IMR-90 (cell line): Measurements from ENCODE around the gene LONP1.

Source experiments
- BHLHE40 ChIP-seq: fragments of 150-350 bp; IDR thresholded peaks from 2 replicates; pipeline ENCODE4 v1.6.1; 2016; ENCODE audit warnings: mild to moderate bottlenecking, low read depth, low read length
- POLR2A ChIP-seq: IDR thresholded peaks from 2 replicates; pipeline ENCODE4 v1.6.1; 2012; ENCODE audit warnings: mild to moderate bottlenecking, low read depth, low read length
- RCOR1 ChIP-seq: IDR thresholded peaks from 2 replicates; pipeline ENCODE4 v1.6.1; 2012; ENCODE audit warnings: mild to moderate bottlenecking, low read length, improper control_type of control experiment; ENCODE audit not compliant: insufficient replicate concordance
- RFX5 ChIP-seq: IDR thresholded peaks from 2 replicates; pipeline ENCODE4 v1.8.0; 2012; ENCODE audit warnings: low read depth, mild to moderate bottlenecking, low read length, moderate library complexity
- SMC3 ChIP-seq: fragments of 150-350 bp; IDR thresholded peaks from 2 replicates; pipeline ENCODE4 v1.6.1; 2016; ENCODE audit warnings: low read depth, mild to moderate bottlenecking, antibody characterized with exemption, low read length, moderate library complexity
- TF ChIP-seq, protein P1 (sequence below): conservative IDR thresholded peaks from 2 replicates; pipeline ENCODE4 v1.5.1; 2012; ENCODE audit warnings: mild to moderate bottlenecking, low read depth, low read length, improper control_type of control experiment

DNA sequence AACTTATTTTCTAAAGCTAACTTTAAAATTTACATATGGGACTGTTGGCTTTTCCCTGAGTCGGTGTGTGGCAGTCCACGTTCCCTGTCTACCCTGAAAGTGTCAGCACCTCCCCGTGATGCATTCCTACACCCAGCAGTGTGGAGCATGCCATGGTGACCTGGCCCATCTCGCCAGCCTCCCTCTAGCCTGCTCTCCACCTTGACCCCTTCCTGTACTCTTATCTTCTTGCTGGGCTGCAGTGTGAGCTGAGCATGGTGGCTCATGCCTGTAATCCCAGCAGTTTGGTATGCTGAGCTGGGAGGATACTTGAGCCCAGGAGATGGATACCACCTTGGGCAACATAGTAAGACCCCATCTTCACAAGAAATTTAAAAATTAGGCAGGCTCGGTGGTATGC lies 65.0 kb downstream of the LONP1 start:
- TF ChIP-seq, protein P1, sequence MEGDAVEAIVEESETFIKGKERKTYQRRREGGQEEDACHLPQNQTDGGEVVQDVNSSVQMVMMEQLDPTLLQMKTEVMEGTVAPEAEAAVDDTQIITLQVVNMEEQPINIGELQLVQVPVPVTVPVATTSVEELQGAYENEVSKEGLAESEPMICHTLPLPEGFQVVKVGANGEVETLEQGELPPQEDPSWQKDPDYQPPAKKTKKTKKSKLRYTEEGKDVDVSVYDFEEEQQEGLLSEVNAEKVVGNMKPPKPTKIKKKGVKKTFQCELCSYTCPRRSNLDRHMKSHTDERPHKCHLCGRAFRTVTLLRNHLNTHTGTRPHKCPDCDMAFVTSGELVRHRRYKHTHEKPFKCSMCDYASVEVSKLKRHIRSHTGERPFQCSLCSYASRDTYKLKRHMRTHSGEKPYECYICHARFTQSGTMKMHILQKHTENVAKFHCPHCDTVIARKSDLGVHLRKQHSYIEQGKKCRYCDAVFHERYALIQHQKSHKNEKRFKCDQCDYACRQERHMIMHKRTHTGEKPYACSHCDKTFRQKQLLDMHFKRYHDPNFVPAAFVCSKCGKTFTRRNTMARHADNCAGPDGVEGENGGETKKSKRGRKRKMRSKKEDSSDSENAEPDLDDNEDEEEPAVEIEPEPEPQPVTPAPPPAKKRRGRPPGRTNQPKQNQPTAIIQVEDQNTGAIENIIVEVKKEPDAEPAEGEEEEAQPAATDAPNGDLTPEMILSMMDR, result no peak
- TF ChIP-seq POLR2A (no peak), RCOR1 (no peak), SMC3 (no peak), RFX5 (no peak), BHLHE40 (no peak)
